Measurements from ENCODE around the gene UROC1. TPM values are rescaled to one million over a fixed set of nuclear protein-coding genes. Genes with fewer than 3 reads are reported as not detected.

UROC1 gene
- total RNA-seq, 2 donors from 2014 or later = 0.17 TPM; not detected in 1

GRCh38 chr3:126497956-126498355 lies 19.6 kb downstream of the UROC1 start:
- Histone ChIP-seq H3K36me3 (no peaks in the 10 kb centered on the region), H3K9me3 (no peaks in the 10 kb centered on the region), H3K4me1 (replicated peaks) (no peaks in the 10 kb centered on the region), H3K4me3 (no peak overlapping the region), H3K27me3 (replicated peaks; ENCODE audit: insufficient read depth) (no peaks in the 10 kb centered on the region), H3K27ac (no peak overlapping the region)
- DNase-seq (ENCODE audit: low spot score) = no peak
- intact Hi-C loops (cut with DNase I) = no loop called here
- 98% methylated on average over 6 of the region's 6 CpGs for WGBS
- TF ChIP-seq POLR2AphosphoS5 (IDR thresholded peaks at IDR 0.05) (no peak), POLR2A (IDR thresholded peaks at IDR 0.05) (no peak), CTCF (IDR thresholded peaks at IDR 0.05) (no peak)

GRCh38 chr3:126496894-126497850 lies 20.4 kb downstream of the UROC1 start:
- TF ChIP-seq CTCF (IDR thresholded peaks at IDR 0.05) (no peak), POLR2AphosphoS5 (IDR thresholded peaks at IDR 0.05) (no peak), POLR2A (IDR thresholded peaks at IDR 0.05) (no peak)
- 79% methylated on average over 21 of the region's 21 CpGs for WGBS
- intact Hi-C loops (cut with DNase I) = no loop called here
- Histone ChIP-seq H3K36me3 (no peaks in the 10 kb centered on the region), H3K4me3 (no peak overlapping the region), H3K9me3 (no peaks in the 10 kb centered on the region), H3K27me3 (replicated peaks; ENCODE audit: insufficient read depth) (no peaks in the 10 kb centered on the region), H3K4me1 (replicated peaks) (no peaks in the 10 kb centered on the region), H3K27ac (no peak overlapping the region)
- DNase-seq (ENCODE audit: low spot score) = no peak

GRCh38 chr3:126495786-126496185 lies 21.8 kb downstream of the UROC1 start:
- H3K27ac ChIP-seq = no peak overlapping the region

GRCh38 chr3:126494970-126495230 lies 22.7 kb downstream of the UROC1 start:
- no peaks in the 10 kb centered on the region for H3K9me3 ChIP-seq
- intact Hi-C loops (cut with DNase I) = no loop called here
- no peak overlapping the region for H3K27ac ChIP-seq
- H3K36me3 ChIP-seq = no peaks in the 10 kb centered on the region
- no peak overlapping the region for H3K4me3 ChIP-seq
- DNase-seq (ENCODE audit: low spot score) = no peak
- H3K4me1 ChIP-seq (replicated peaks) = no peaks in the 10 kb centered on the region
- no peaks in the 10 kb centered on the region for H3K27me3 ChIP-seq (replicated peaks; ENCODE audit: insufficient read depth)
- WGBS = 94% methylated on average over 6 of the region's 6 CpGs
- no peak for TF ChIP-seq CTCF (IDR thresholded peaks at IDR 0.05)
- TF ChIP-seq POLR2A (IDR thresholded peaks at IDR 0.05) = no peak
- no peak for TF ChIP-seq POLR2AphosphoS5 (IDR thresholded peaks at IDR 0.05)

More at GRCh38 chr3:126495786-126496185, 21.8 kb downstream of the UROC1 start:
- Histone ChIP-seq H3K27me3 (replicated peaks; ENCODE audit: insufficient read depth) (no peaks in the 10 kb centered on the region), H3K4me3 (no peak overlapping the region), H3K4me1 (replicated peaks) (no peaks in the 10 kb centered on the region), H3K36me3 (no peaks in the 10 kb centered on the region), H3K9me3 (no peaks in the 10 kb centered on the region)
- intact Hi-C loops (cut with DNase I) = no loop called here
- no peak for DNase-seq (ENCODE audit: low spot score)
- TF ChIP-seq POLR2A (IDR thresholded peaks at IDR 0.05) (no peak), POLR2AphosphoS5 (IDR thresholded peaks at IDR 0.05) (no peak), CTCF (IDR thresholded peaks at IDR 0.05) (no peak)
- WGBS = 98% methylated on average over 7 of the region's 8 CpGs

Measured in prostate gland (tissue), 2 donors.